Naive thymus-derived CD4-positive, alpha-beta T cell (primary cell): ENCODE results near the gene VPS18. TPM values are rescaled to one million over a fixed set of nuclear protein-coding genes. Genes with fewer than 3 reads are reported as not detected.
A peak's percentile ranks its signal among the peaks of the same experiment; 100 is the strongest.

Experiments
- ATAC-seq: fragments of 150-1000 bp; cut with Tn5 transposase; 2 replicates; pipeline ENCODE4 v1.10.0; 2021; ENCODE audit warnings: mild to moderate bottlenecking, moderate library complexity
- CTCF ChIA-PET: fragments of 350-600 bp; sonication (Branson Sonifier 250); formaldehyde crosslinking; loops from one replicate; lab custom pipeline; 2021; ENCODE audit warnings: antibody characterized with exemption; lab: Charles Lee
- POLR2A ChIA-PET: fragments of 350-600 bp; sonication (Branson Sonifier 250); formaldehyde crosslinking; loops from one replicate; lab custom pipeline; 2021; ENCODE audit warnings: antibody characterized with exemption, inconsistent platforms; lab: Charles Lee
- DNase-seq, 9 donors: peaks; one replicate each; pipeline versions ENCODE4 v3.0.0 to v3.0.0-alpha.2; 2020 to 2022; ENCODE audit warnings: mixed read lengths in 1 of 9
- H3K27ac ChIP-seq: one replicate; pipeline ENCODE4 v1.7.0; 2013; ENCODE audit warnings: mild to moderate bottlenecking, low read depth, low read length, moderate library complexity
- H3K27me3 ChIP-seq, 2 donors: one replicate each; pipeline ENCODE4 v1.7.0; 2013; ENCODE audit warnings: low read length in 2 of 2, mild to moderate bottlenecking in 2 of 2, moderate library complexity in 2 of 2; ENCODE audit not compliant: control insufficient read depth in 2 of 2, insufficient read depth in 2 of 2
- H3K36me3 ChIP-seq, 3 experiments: 1 replicate in 2 of 3; 2 replicates in 1 of 3; pipeline ENCODE4 v1.7.0; 2013; ENCODE audit warnings: low read length in 3 of 3, mild to moderate bottlenecking in 3 of 3, moderate library complexity in 1 of 3; ENCODE audit not compliant: insufficient read depth in 3 of 3, control insufficient read depth in 2 of 3
- H3K4me1 ChIP-seq, 2 donors: one replicate each; pipeline ENCODE4 v1.7.0; 2013; ENCODE audit warnings: low read length in 2 of 2, mild to moderate bottlenecking in 2 of 2, moderate library complexity in 1 of 2; ENCODE audit not compliant: control insufficient read depth in 2 of 2, insufficient read depth in 2 of 2
- H3K4me3 ChIP-seq: 2 replicates; pipeline ENCODE4 v1.7.0; 2013; ENCODE audit warnings: mild to moderate bottlenecking, low read length
- H3K9me3 ChIP-seq, 3 experiments: 1 replicate in 2 of 3; 2 replicates in 1 of 3; pipeline ENCODE4 v1.7.0; 2013; ENCODE audit warnings: low read length in 3 of 3; ENCODE audit not compliant: control insufficient read depth in 2 of 3
- H3K27ac Mint-ChIP-seq, 9 donors: one replicate each; pipeline ENCODE4 v1.8.0; 2020 to 2022; ENCODE audit warnings: mixed read lengths in 9 of 9, mild to moderate bottlenecking in 8 of 9, moderate library complexity in 5 of 9, inconsistent platforms in 2 of 9
- H3K27me3 Mint-ChIP-seq, 5 donors: one replicate each; pipeline ENCODE4 v1.8.0; 2021 to 2022; ENCODE audit warnings: mixed read lengths in 5 of 5, mild to moderate bottlenecking in 1 of 5
- H3K36me3 Mint-ChIP-seq, 5 donors: one replicate each; pipeline ENCODE4 v1.8.0; 2020 to 2022; ENCODE audit warnings: mixed read lengths in 5 of 5, mild to moderate bottlenecking in 3 of 5, inconsistent platforms in 1 of 5
- H3K4me1 Mint-ChIP-seq, 7 donors: one replicate each; pipeline ENCODE4 v1.8.0; 2020 to 2022; ENCODE audit warnings: mixed read lengths in 7 of 7, mild to moderate bottlenecking in 3 of 7, inconsistent platforms in 1 of 7
- H3K4me3 Mint-ChIP-seq, 10 donors: one replicate each; pipeline ENCODE4 v1.8.0; 2020 to 2022; ENCODE audit warnings: mild to moderate bottlenecking in 10 of 10, mixed read lengths in 10 of 10, moderate library complexity in 6 of 10, inconsistent platforms in 2 of 10
- H3K9me3 Mint-ChIP-seq, 11 donors: one replicate each; pipeline ENCODE4 v1.8.0; 2020 to 2022; ENCODE audit warnings: mixed read lengths in 11 of 11, mild to moderate bottlenecking in 4 of 11, inconsistent platforms in 1 of 11, moderate library complexity in 1 of 11
- intact Hi-C, 2 donors: fragments of 100-400 bp; cut with micrococcal nuclease; formaldehyde crosslinking; loops; one replicate each; pipeline ENCODE4 v1.15.1; 2023
- polyA plus RNA-seq, 2 donors: library from polyadenylated mRNA; unstranded; fragments of 300-500 nt; fragmentation: Illumina TruSeq; gene quantifications; one replicate each; pipeline ENCODE4 v1.2.3, GENCODE V29; 2021
- total RNA-seq, 6 experiments: library from RNA in 5 of 6; stranded (reverse) in 5 of 6; gene quantifications; 1 replicate in 5 of 6; 2 replicates in 1 of 6; pipeline ENCODE4 v1.2.3 and lab custom pipeline; 2021 to 2026

The VPS18 gene
- total and polyA plus RNA-seq, 7 experiments from 2014 or later = 15.9 to 25.8 (median 20.5) TPM

DNA sequence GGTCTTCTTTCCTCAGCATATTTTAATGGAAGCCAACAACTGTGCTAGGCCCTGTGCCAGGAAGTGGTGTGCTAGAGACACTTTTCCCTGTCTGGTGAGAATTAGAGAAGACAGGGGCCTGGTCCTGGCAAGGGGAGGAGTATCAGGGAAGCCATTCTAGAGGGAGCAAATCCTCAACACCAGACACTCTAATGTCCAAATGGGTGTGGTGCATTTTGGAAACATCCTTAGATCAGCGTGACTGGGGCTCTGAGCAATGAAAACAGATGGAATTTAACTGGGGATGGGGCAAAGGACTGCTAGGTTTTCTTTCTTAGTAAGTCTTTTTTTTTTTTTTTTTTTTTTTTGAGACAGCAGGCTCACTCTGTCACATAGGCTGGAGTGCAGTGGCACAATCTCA lies 7.7 kb upstream of the VPS18 start:
- no peak overlapping the region for H3K4me3 Mint-ChIP-seq
- H3K27me3 Mint-ChIP-seq = peaks cover 0 to 9% (median 0%) of the 10 kb centered on the region in 5 donors
- DNase-seq (no peak), ATAC-seq (no peak)
- peaks cover 0 to 25% (median 5%) of the 10 kb centered on the region in 7 donors for H3K4me1 Mint-ChIP-seq
- Histone ChIP-seq H3K36me3 (no peaks in the 10 kb centered on the region), H3K4me3 (no peak overlapping the region), H3K9me3 (no peaks in the 10 kb centered on the region), H3K27ac (no peak overlapping the region), H3K27me3 (no peaks in the 10 kb centered on the region), H3K4me1 (peaks cover 0 to 7% of the 10 kb centered on the region in 2 donors)
- peak overlapping the region in 1 of 9 donors; percentile 62 for H3K27ac Mint-ChIP-seq
- POLR2A ChIA-PET = no interaction called here
- H3K36me3 Mint-ChIP-seq = peaks cover 0 to 1% (median 0%) of the 10 kb centered on the region in 5 donors
- intact Hi-C loops = no loop called here
- H3K9me3 Mint-ChIP-seq = no peaks in the 10 kb centered on the region
- CTCF ChIA-PET = no interaction called here

DNA sequence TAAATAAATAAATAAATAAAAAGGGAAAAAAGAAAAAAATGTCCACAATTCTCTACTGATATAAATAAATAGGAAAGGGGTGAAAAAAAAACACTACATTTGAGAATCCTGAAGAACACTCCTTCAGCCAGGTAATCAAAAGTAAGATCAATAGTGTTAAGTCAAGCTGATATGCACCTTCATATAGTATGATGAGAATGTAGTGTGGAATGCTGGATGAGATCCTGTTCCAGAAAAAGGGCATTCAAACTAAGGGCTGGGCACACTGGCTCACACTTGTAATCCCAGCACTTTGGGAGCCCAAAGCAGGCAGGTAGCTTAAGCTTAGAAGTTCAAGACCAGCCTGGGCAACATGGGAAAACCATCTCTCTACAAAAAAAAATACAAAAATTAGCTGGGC lies 5.1 kb upstream of the VPS18 start:
- no peak for ATAC-seq

DNA sequence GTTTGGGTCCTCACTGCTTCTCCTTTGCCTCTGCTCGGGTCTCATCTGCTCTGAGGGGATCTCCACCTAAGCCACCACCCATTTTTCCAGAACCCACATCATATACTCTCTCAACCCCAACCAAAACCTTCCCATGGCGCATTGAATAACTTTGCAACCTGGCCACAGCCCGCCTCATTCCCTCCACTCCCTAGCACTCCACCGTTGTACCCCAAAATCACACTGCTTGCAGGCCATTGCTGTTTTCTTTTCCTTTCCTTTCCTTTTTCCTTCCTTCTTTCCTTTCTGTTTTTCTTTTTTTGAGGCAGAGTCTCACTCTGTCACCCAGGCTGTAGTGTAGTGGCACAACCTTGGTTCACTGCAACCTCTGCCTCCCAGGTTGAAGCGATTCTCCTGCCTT lies 3.1 kb upstream of the VPS18 start:
- no peak for ATAC-seq
- POLR2A ChIA-PET = interaction anchor here (1.7 kb wide), 1 partner anchor 35 kb away, joined by 6 read pairs; no protein-coding TSS in a partner anchor

More for the DNA sequence above, 5.1 kb upstream of the VPS18 start:
- Mint-ChIP-seq H3K27me3 (peaks cover 0 to 13% (median 0%) of the 10 kb centered on the region in 5 donors), H3K4me3 (no peak overlapping the region), H3K27ac (no peak overlapping the region), H3K9me3 (no peaks in the 10 kb centered on the region), H3K36me3 (peaks cover 0 to 1% (median 0%) of the 10 kb centered on the region in 5 donors), H3K4me1 (peaks cover 6 to 41% (median 16%) of the 10 kb centered on the region in 7 donors)
- ChIA-PET POLR2A (interaction anchor here (0.6 to 1.1 kb wide), 2 partner anchors 32 to 37 kb away, joined by 3 read pairs; no protein-coding TSS in a partner anchor), CTCF (interaction anchor here (4.6 kb wide), 1 partner anchor 31 kb away, joined by 49 read pairs; no protein-coding TSS in a partner anchor)
- Histone ChIP-seq H3K4me1 (peaks cover 6 to 11% of the 10 kb centered on the region in 2 donors), H3K27me3 (no peaks in the 10 kb centered on the region), H3K9me3 (no peaks in the 10 kb centered on the region), H3K4me3 (no peak overlapping the region), H3K27ac (no peak overlapping the region), H3K36me3 (no peaks in the 10 kb centered on the region)
- intact Hi-C loops = no loop called here
- no peak for DNase-seq

DNA sequence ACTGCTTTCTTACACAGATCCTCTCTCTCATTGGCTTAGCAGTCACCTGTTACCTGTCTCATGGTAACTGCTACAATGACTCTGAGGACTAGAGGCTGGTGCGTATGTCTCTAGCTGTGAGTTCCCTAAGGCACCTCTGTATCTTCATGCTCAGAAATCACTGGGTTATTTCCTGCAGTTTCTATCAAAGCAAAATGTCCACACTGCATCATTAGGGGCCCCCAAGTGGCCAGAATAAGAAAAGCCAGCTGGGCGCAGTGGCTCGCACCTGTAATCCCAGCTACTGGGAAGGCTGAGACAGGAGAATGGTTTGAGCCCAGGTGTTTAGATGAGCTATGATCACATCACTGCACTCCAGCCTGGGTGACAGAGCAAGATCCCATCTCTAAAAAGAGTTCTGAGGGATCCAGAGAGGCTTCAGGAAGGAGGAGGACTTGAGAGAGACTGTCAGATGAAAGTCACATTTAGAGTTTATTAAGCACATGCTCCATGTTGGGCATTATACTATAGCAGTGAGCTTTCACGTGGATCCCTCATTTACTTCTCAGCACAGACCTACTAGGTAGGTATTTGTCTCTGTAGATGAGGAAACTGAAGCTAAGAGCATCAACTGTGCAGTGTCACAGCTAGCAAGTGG lies 2.3 kb upstream of the VPS18 start:
- no peaks in the 10 kb centered on the region for H3K9me3 Mint-ChIP-seq

More for the DNA sequence above, 3.1 kb upstream of the VPS18 start:
- peaks cover 18 to 40% (median 30%) of the 10 kb centered on the region in 7 donors for H3K4me1 Mint-ChIP-seq
- Histone ChIP-seq H3K36me3 (no peaks in the 10 kb centered on the region), H3K4me3 (no peak overlapping the region), H3K27me3 (no peaks in the 10 kb centered on the region), H3K27ac (no peak overlapping the region), H3K4me1 (peaks cover 17 to 18% of the 10 kb centered on the region in 2 donors), H3K9me3 (no peaks in the 10 kb centered on the region)
- H3K36me3 Mint-ChIP-seq = peaks cover 0 to 1% (median 0%) of the 10 kb centered on the region in 5 donors
- H3K27ac Mint-ChIP-seq = peak overlapping the region in 5 of 9 donors; percentile 4 to 73 (median 26)
- intact Hi-C loops = loop anchor here (5.0 to 10.0 kb wide), 3 partner anchors 214 to 326 kb away; partner anchors contain the start of genes CCDC32 (in 1 of the 2), KNL1 (in 1 of the 2) and RPUSD2 (in 1 of the 2)
- peaks cover 0 to 9% (median 0%) of the 10 kb centered on the region in 5 donors for H3K27me3 Mint-ChIP-seq
- no peak for DNase-seq
- no peaks in the 10 kb centered on the region for H3K9me3 Mint-ChIP-seq
- peak overlapping the region in 1 of 10 donors; percentile 41 for H3K4me3 Mint-ChIP-seq
- CTCF ChIA-PET = interaction anchor here (1.4 to 4.6 kb wide), 2 partner anchors 33 to 37 kb away, joined by 3 to 49 read pairs; no protein-coding TSS in a partner anchor

DNA sequence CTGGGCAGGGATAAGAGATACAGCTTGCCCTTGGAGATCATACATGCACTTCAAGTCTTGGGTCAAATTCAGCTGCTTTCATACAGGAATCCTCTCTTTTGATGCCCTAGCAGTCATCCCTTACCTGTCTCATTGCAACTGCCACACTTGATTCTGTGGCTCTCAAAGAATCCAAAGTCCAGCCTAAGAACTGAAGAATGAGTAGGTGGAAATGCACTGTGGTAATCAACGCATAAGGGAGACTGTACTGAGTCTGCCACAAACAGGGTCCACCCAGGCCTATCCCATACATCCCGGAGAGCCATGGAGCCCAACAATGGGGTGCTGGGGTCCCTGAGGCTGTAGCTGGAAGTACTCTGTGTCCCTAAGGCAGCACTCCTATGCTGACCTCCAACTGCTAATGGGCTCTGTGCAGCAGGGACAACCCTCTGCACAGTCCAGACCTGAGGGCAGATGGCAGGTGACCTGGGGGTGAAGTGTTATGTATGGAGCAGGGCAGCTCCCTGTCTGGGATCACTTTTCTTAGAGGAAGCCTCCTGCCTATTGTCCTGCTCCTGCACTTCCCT lies 1.7 kb upstream of the VPS18 start:
- Histone ChIP-seq H3K27ac (no peak overlapping the region), H3K4me1 (peaks cover 17 to 18% of the 10 kb centered on the region in 2 donors), H3K4me3 (no peak overlapping the region), H3K36me3 (peaks cover 0 to 9% (median 0%) of the 10 kb centered on the region in 3 experiments), H3K27me3 (no peaks in the 10 kb centered on the region), H3K9me3 (no peaks in the 10 kb centered on the region)
- Mint-ChIP-seq H3K4me1 (peaks cover 24 to 43% (median 34%) of the 10 kb centered on the region in 7 donors), H3K27me3 (peaks cover 0 to 7% (median 0%) of the 10 kb centered on the region in 5 donors), H3K36me3 (peaks cover 0 to 5% (median 0%) of the 10 kb centered on the region in 5 donors), H3K27ac (peak overlapping the region in 4 of 9 donors; percentile 17 to 46 (median 38)), H3K4me3 (peak overlapping the region in 9 of 10 donors; percentile 5 to 72 (median 42)), H3K9me3 (no peaks in the 10 kb centered on the region)
- ChIA-PET POLR2A (interaction anchor here (0.6 to 1.7 kb wide), 5 partner anchors 33 to 605 kb away, joined by 3 to 6 read pairs (median 3); partner anchors contain the start of genes NUSAP1 and OIP5), CTCF (interaction anchor here (0.6 to 4.6 kb wide), 5 partner anchors 19 to 110 kb away, joined by 3 to 49 read pairs (median 3); partner anchors contain the start of gene RHOV)
- intact Hi-C loops = loop anchor here (5.0 to 10.0 kb wide), 3 partner anchors 215 to 328 kb away; partner anchors contain the start of genes CCDC32 (in 1 of the 2), KNL1 (in 1 of the 2) and RPUSD2 (in 1 of the 2)
- ATAC-seq (no peak), DNase-seq (no peak)

More for the DNA sequence above, 2.3 kb upstream of the VPS18 start:
- Histone ChIP-seq H3K4me3 (no peak overlapping the region), H3K9me3 (no peaks in the 10 kb centered on the region), H3K36me3 (peaks cover 0 to 3% (median 0%) of the 10 kb centered on the region in 3 experiments), H3K27me3 (no peaks in the 10 kb centered on the region), H3K4me1 (peaks cover 17 to 18% of the 10 kb centered on the region in 2 donors), H3K27ac (no peak overlapping the region)
- intact Hi-C loops = loop anchor here (5.0 to 10.0 kb wide), 3 partner anchors 215 to 327 kb away; partner anchors contain the start of genes CCDC32 (in 1 of the 2), KNL1 (in 1 of the 2) and RPUSD2 (in 1 of the 2)
- ATAC-seq (no peak), DNase-seq (no peak)
- Mint-ChIP-seq H3K36me3 (no peaks in the 10 kb centered on the region), H3K4me3 (peak overlapping the region in 1 of 10 donors; percentile 7), H3K27me3 (peaks cover 0 to 7% (median 0%) of the 10 kb centered on the region in 5 donors), H3K27ac (peak overlapping the region in 3 of 9 donors; percentile 17 to 63 (median 56)), H3K4me1 (peaks cover 23 to 37% (median 30%) of the 10 kb centered on the region in 7 donors)
- ChIA-PET POLR2A (interaction anchor here (0.6 to 1.7 kb wide), 5 partner anchors 33 to 606 kb away, joined by 3 to 6 read pairs (median 3); partner anchors contain the start of genes NUSAP1 and OIP5), CTCF (interaction anchor here (0.6 to 4.6 kb wide), 5 partner anchors 18 to 110 kb away, joined by 3 to 49 read pairs (median 3); partner anchors contain the start of gene RHOV)
